Activated T-helper 17 cell treated with anti-CD3 and anti-CD28 coated beads, Interleukin-2, amount 50 U/mL, for 72 hours (primary cell): ENCODE data around the gene OR4K1. TPM values are rescaled to one million over a fixed set of nuclear protein-coding genes. Genes with fewer than 3 reads are reported as not detected.

Experiments used
- ATAC-seq: fragments of 150-1000 bp; cut with Tn5 transposase; replicated peaks from 2 replicates; pipeline ENCODE4 v1.10.0; 2021; ENCODE audit warnings: mild to moderate bottlenecking, moderate library complexity
- H3K27ac Mint-ChIP-seq: one replicate; pipeline ENCODE4 v1.8.0; 2022; ENCODE audit warnings: mixed read lengths
- H3K27me3 Mint-ChIP-seq: one replicate; pipeline ENCODE4 v1.8.0; 2022; ENCODE audit warnings: mixed read lengths
- H3K36me3 Mint-ChIP-seq: one replicate; pipeline ENCODE4 v1.8.0; 2022; ENCODE audit warnings: low read depth, mild to moderate bottlenecking, mixed read lengths
- H3K4me1 Mint-ChIP-seq: one replicate; pipeline ENCODE4 v1.8.0; 2022; ENCODE audit warnings: mixed read lengths
- H3K4me3 Mint-ChIP-seq: one replicate; pipeline ENCODE4 v1.8.0; 2022; ENCODE audit warnings: mild to moderate bottlenecking, mixed read lengths
- H3K9me3 Mint-ChIP-seq: one replicate; pipeline ENCODE4 v1.8.0; 2022; ENCODE audit warnings: mixed read lengths
- total RNA-seq, 2 donors: library from RNA; stranded (reverse); gene quantifications; one replicate each; pipeline ENCODE4 v1.2.3, GENCODE V29; 2022

The OR4K1 gene
- total RNA-seq, 2 donors from 2014 or later: not detected

- H3K4me1 Mint-ChIP-seq: peaks cover 14% of the 10 kb centered on the region
- peak overlapping the region; percentile 24 for H3K4me3 Mint-ChIP-seq
- H3K36me3 Mint-ChIP-seq: no peaks in the 10 kb centered on the region
- H3K27me3 Mint-ChIP-seq: no peaks in the 10 kb centered on the region
- peak overlapping the region; percentile 65 for H3K27ac Mint-ChIP-seq
- ATAC-seq: peak; percentile 51
- H3K9me3 Mint-ChIP-seq: peaks cover 12% of the 10 kb centered on the region
These were observed 44.1 kb downstream of the OR4K1 start for GRCh38 chr14:19974844-19975243.

- ATAC-seq: no peak
- peaks cover 12% of the 10 kb centered on the region for H3K9me3 Mint-ChIP-seq
- H3K4me1 Mint-ChIP-seq: peaks cover 14% of the 10 kb centered on the region
- H3K27me3 Mint-ChIP-seq: no peaks in the 10 kb centered on the region
- peak within 1 kb of the TSS; percentile 65 for H3K27ac Mint-ChIP-seq
- peak within 1 kb of the TSS; percentile 24 for H3K4me3 Mint-ChIP-seq
- no peaks in the 10 kb centered on the region for H3K36me3 Mint-ChIP-seq
These were observed 44.6 kb downstream of the OR4K1 start, which contains the start of gene OR4K15 for GRCh38 chr14:19975291-19975690. TSS of gene OR4K15 (plus strand) at chr14:19975591. CDS start at chr14:19975591, 0 bp downstream.

Other genes with a start within 250 kb of the OR4K1 start
- not detected for gene OR11H2, start 217.0 kb upstream of the OR4K1 start, total RNA-seq
- gene OR4Q3, start 187.3 kb upstream of the OR4K1 start, total RNA-seq: not detected
- not detected for gene OR4M1, start 157.4 kb upstream of the OR4K1 start, total RNA-seq
- gene OR4N2, start 127.1 kb upstream of the OR4K1 start, total RNA-seq: not detected
- not detected for gene OR4K2, start 55.8 kb upstream of the OR4K1 start, total RNA-seq
- gene OR4K5, start 10.3 kb upstream of the OR4K1 start, total RNA-seq: not detected
- not detected for gene OR4K15, start 44.7 kb downstream of the OR4K1 start, total RNA-seq
- gene OR4Q2, start 71.2 kb downstream of the OR4K1 start, total RNA-seq: not detected
- not detected for gene OR4K14, start 88.4 kb downstream of the OR4K1 start, total RNA-seq
- not detected for gene OR4K13, start 105.1 kb downstream of the OR4K1 start, total RNA-seq
- gene OR4L1, start 129.1 kb downstream of the OR4K1 start, total RNA-seq: not detected
- gene OR4K17, start 179.8 kb downstream of the OR4K1 start, total RNA-seq: not detected
- gene OR4N5, start 207.9 kb downstream of the OR4K1 start, total RNA-seq: not detected